HEK293 (cell line): ENCODE results near the gene ERH.

Source experiments
- MZF1 ChIP-seq: fragments of 450-650 bp; formaldehyde crosslinking; IDR thresholded peaks from 2 replicates; pipeline ENCODE4 v1.5.1; 2017; ENCODE audit warnings: missing biosample characterization, missing genetic modification characterization, borderline replicate concordance
- ZBTB20 ChIP-seq: fragments of 450-650 bp; formaldehyde crosslinking; IDR thresholded peaks from 2 replicates; pipeline ENCODE4 v1.5.1; 2016; ENCODE audit warnings: missing biosample characterization, missing genetic modification characterization
- ZNF311 ChIP-seq: fragments of 450-650 bp; formaldehyde crosslinking; IDR thresholded peaks from 2 replicates; pipeline ENCODE4 v1.5.1; 2017; ENCODE audit warnings: missing biosample characterization, missing genetic modification characterization, borderline replicate concordance
- ZNF426 ChIP-seq: fragments of 450-650 bp; formaldehyde crosslinking; IDR thresholded peaks from 2 replicates; pipeline ENCODE4 v1.5.1; 2017; ENCODE audit warnings: missing biosample characterization, missing genetic modification characterization, mild to moderate bottlenecking, inconsistent platforms, moderate library complexity
- ZNF837 ChIP-seq: fragments of 450-650 bp; formaldehyde crosslinking; IDR thresholded peaks from 2 replicates; pipeline ENCODE4 v1.5.1; 2016; ENCODE audit warnings: missing biosample characterization, missing genetic modification characterization
- TF ChIP-seq, protein P1 (sequence below): fragments of 450-650 bp; formaldehyde crosslinking; IDR thresholded peaks from 2 replicates; pipeline ENCODE4 v1.5.1; 2016; ENCODE audit warnings: missing biosample characterization, missing genetic modification characterization
- TF ChIP-seq, protein P2 (sequence below): fragments of 450-650 bp; formaldehyde crosslinking; IDR thresholded peaks from 2 replicates; pipeline ENCODE4 v1.5.1; 2016; ENCODE audit warnings: missing biosample characterization, missing genetic modification characterization
- TF ChIP-seq, protein P3 (sequence below): fragments of 450-650 bp; formaldehyde crosslinking; IDR thresholded peaks from 2 replicates; pipeline ENCODE4 v1.5.1; 2017; ENCODE audit warnings: missing biosample characterization, missing genetic modification characterization

DNA sequence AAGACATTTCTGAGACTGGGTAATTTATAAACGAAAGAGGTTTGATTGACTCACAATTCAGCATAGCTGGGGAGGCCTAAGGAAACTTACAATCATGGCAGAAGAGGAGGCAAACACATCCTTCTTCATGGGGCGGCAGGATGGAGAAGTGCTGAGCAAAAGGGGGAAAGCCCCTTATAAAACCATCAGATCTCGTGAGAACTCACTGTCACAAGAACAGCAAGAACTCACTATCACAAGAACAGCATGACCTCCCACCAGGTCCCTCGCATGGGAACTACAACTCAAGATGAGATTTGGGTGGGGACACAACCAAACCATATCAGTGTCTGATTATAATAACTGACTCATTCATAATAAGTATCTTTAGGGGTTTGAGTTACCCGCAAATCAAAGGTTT is 6.8 kb upstream of the ERH start:
- TF ChIP-seq, protein P1, sequence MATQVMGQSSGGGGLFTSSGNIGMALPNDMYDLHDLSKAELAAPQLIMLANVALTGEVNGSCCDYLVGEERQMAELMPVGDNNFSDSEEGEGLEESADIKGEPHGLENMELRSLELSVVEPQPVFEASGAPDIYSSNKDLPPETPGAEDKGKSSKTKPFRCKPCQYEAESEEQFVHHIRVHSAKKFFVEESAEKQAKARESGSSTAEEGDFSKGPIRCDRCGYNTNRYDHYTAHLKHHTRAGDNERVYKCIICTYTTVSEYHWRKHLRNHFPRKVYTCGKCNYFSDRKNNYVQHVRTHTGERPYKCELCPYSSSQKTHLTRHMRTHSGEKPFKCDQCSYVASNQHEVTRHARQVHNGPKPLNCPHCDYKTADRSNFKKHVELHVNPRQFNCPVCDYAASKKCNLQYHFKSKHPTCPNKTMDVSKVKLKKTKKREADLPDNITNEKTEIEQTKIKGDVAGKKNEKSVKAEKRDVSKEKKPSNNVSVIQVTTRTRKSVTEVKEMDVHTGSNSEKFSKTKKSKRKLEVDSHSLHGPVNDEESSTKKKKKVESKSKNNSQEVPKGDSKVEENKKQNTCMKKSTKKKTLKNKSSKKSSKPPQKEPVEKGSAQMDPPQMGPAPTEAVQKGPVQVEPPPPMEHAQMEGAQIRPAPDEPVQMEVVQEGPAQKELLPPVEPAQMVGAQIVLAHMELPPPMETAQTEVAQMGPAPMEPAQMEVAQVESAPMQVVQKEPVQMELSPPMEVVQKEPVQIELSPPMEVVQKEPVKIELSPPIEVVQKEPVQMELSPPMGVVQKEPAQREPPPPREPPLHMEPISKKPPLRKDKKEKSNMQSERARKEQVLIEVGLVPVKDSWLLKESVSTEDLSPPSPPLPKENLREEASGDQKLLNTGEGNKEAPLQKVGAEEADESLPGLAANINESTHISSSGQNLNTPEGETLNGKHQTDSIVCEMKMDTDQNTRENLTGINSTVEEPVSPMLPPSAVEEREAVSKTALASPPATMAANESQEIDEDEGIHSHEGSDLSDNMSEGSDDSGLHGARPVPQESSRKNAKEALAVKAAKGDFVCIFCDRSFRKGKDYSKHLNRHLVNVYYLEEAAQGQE (tag by site-specific recombination) = no peak
- TF ChIP-seq ZNF311 (no peak), MZF1 (no peak), ZNF426 (tag by site-specific recombination) (no peak), ZBTB20 (tag by site-specific recombination) (no peak), ZNF837 (no peak)
- TF ChIP-seq, protein P2, sequence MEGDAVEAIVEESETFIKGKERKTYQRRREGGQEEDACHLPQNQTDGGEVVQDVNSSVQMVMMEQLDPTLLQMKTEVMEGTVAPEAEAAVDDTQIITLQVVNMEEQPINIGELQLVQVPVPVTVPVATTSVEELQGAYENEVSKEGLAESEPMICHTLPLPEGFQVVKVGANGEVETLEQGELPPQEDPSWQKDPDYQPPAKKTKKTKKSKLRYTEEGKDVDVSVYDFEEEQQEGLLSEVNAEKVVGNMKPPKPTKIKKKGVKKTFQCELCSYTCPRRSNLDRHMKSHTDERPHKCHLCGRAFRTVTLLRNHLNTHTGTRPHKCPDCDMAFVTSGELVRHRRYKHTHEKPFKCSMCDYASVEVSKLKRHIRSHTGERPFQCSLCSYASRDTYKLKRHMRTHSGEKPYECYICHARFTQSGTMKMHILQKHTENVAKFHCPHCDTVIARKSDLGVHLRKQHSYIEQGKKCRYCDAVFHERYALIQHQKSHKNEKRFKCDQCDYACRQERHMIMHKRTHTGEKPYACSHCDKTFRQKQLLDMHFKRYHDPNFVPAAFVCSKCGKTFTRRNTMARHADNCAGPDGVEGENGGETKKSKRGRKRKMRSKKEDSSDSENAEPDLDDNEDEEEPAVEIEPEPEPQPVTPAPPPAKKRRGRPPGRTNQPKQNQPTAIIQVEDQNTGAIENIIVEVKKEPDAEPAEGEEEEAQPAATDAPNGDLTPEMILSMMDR = no peak
- TF ChIP-seq, protein P3, sequence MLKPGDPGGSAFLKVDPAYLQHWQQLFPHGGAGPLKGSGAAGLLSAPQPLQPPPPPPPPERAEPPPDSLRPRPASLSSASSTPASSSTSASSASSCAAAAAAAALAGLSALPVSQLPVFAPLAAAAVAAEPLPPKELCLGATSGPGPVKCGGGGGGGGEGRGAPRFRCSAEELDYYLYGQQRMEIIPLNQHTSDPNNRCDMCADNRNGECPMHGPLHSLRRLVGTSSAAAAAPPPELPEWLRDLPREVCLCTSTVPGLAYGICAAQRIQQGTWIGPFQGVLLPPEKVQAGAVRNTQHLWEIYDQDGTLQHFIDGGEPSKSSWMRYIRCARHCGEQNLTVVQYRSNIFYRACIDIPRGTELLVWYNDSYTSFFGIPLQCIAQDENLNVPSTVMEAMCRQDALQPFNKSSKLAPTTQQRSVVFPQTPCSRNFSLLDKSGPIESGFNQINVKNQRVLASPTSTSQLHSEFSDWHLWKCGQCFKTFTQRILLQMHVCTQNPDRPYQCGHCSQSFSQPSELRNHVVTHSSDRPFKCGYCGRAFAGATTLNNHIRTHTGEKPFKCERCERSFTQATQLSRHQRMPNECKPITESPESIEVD (tag by site-specific recombination) = no peak
